Sigmoid colon (tissue), 7 donors: ENCODE data around the gene ZFAND2B. TPM values are rescaled to one million over a fixed set of nuclear protein-coding genes. Genes with fewer than 3 reads are reported as not detected.
"Not testable (repeated sequence)": the region's sequence is repeated elsewhere in the genome, so short reads cannot be mapped to it uniquely, and the experiment has no call there.

Experiments
- DNase-seq: peaks from one replicate; pipeline ENCODE4 v3.0.0-alpha.2; 2019
- H3K27ac ChIP-seq, 4 donors: fragments of 200-600 bp; sonication (generic); one replicate each; pipeline ENCODE4 v1.5.1; 2016 to 2019; ENCODE audit warnings: mild to moderate bottlenecking in 1 of 4
- H3K27me3 ChIP-seq, 3 donors: fragments of 200-600 bp; sonication (generic); one replicate each; pipeline ENCODE4 v1.5.1; 2019; ENCODE audit warnings: mild to moderate bottlenecking in 1 of 3
- H3K36me3 ChIP-seq, 4 donors: fragments of 200-600 bp; sonication (generic); one replicate each; pipeline ENCODE4 v1.5.1; 2016 to 2019
- H3K4me1 ChIP-seq, 4 donors: fragments of 200-600 bp; sonication (generic); one replicate each; pipeline ENCODE4 v1.5.1; 2017 to 2019
- H3K4me3 ChIP-seq, 4 donors: fragments of 200-600 bp; sonication (generic); one replicate each; pipeline ENCODE4 v1.5.1; 2017 to 2019; ENCODE audit warnings: mild to moderate bottlenecking in 2 of 4, moderate library complexity in 1 of 4
- H3K9me3 ChIP-seq, 4 donors: fragments of 200-600 bp in 3 of 4; sonication (generic) in 3 of 4; one replicate each; pipeline versions ENCODE4 v1.5.1 to v1.6.1; 2013 to 2019
- EP300 ChIP-seq, 4 donors: sonication (generic); formaldehyde crosslinking; IDR thresholded peaks; one replicate each; pipeline ENCODE4 v1.6.1; 2017; ENCODE audit warnings: antibody characterized with exemption in 4 of 4
- POLR2A ChIP-seq, 2 donors: fragments of 450-650 bp; IDR thresholded peaks; one replicate each; pipeline ENCODE4 v1.6.1; 2016; ENCODE audit warnings: antibody characterized with exemption in 2 of 2, mild to moderate bottlenecking in 2 of 2, moderate library complexity in 2 of 2
- POLR2AphosphoS5 ChIP-seq, 4 donors: sonication (generic); formaldehyde crosslinking; IDR thresholded peaks; one replicate each; pipeline ENCODE4 v1.6.1; 2017; ENCODE audit warnings: antibody characterized with exemption in 4 of 4
- WGBS, 2 donors: extraction: QIAGEN DNeasy Blood & Tissue Kit; methylation state at CpG; one replicate each; pipeline ENCODE4 v1.1.7; 2013; 5-methylcytosine and 5-hydroxymethylcytosine counted together
- intact Hi-C: fragments of 100-400 bp; cut with DNase I; formaldehyde crosslinking; loops from one replicate; pipeline ENCODE4 v1.15.1; 2023
- polyA plus RNA-seq, 3 donors: library from polyadenylated mRNA; stranded (reverse); fragments of 200-250 nt; gene quantifications; one replicate each; pipeline ENCODE4 v1.2.3, GENCODE V29; 2013
- total RNA-seq, 4 donors: library from RNA; depleted of rRNA; stranded (reverse); fragments of >200 nt; gene quantifications; one replicate each; pipeline ENCODE4 v1.1.0, GENCODE V29; 2016
- TF ChIP-seq, protein P1 (sequence below), 4 experiments: fragments of 450-650 bp in 3 of 4; fragments of 200-600 bp in 1 of 4; IDR thresholded peaks; one replicate each; pipeline ENCODE4 v1.5.1; 2016 to 2019; ENCODE audit warnings: antibody characterized with exemption in 4 of 4, mild to moderate bottlenecking in 3 of 4, moderate library complexity in 2 of 4
- donor health status: healthy with polysubstance abuse.
- donor health status: Bipolar disorder and iron deficiency.
- donor health status: healthy.

The ZFAND2B gene
- total and polyA plus RNA-seq, 7 donors: 26.9 to 103 (median 52.4) TPM

DNA sequence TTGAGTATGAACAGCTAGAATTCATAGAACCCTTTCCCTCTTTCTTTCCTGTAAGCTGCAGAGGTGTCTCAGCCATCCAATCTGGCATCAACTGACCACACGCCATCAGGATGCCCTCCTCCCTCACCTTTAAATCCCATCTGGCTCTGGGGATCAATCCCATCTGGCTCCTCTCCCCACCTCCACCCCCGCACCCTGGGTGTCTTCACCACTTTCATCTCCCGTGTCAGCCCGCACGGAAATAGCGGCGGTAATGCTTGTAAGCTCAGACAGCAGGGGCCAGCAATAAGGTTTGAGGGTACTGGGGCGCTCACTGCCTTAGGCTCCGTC is 46.0 kb downstream of the ZFAND2B start:
- WGBS, 2 donors: 2 to 8% methylated on average over 9 of the region's 9 CpGs
- H3K36me3 ChIP-seq: peaks cover 0 to 30% (median 7%) of the 10 kb centered on the region in 4 donors

DNA sequence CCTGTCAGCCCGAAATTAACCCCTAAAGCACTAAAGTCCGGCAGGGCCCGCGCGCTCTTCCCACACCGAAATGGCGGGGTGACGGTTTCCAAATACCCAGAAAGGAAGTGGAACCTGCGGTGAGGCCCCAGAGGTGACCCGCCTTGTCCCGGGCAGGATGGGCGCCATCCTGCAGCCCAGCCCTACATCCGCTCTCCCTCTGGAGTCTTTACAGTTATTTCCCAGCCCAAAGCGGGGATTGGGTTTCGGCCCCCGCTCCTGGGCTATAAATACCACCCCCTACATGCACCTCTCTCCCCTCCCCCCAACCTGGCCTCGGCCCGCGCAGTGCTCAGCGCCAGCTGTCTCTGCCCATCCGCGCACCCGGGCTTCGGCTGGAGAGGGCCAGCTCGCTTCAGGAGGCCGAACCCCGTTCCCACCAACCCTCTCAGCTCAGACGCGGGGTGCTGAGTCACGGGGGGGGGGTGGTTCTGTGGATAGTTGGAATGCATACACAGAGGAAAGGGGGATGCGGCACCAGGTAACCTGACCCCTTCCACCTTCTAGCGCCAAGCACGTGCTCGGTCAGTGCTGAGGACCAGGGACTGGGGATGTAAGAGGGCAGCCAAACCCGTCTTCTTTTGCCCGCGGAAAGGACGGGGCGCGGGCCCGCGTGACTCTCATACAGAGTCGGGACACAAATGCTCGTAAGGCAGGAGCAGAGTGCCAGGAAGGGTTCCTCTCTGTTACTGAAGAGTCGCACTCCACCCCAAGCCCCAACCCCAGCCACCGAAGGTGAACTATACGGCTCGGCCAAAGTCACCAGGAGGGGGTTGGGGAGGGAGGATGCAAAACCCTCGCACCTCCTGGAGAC is 46.5 kb downstream of the ZFAND2B start, which contains the start of gene TUBA4B:
Gene TUBA4B (plus strand): TSS at position 344 of the 853 bp plus-strand sequence. CDS start 165 bp downstream, at position 509.
- peak; percentile 78 for DNase-seq
- intact Hi-C loops: loop anchor here (2.0 to 5.0 kb wide), 3 partner anchors 26 to 76 kb away; partner anchors contain the start of genes ABCB6, CNPPD1 and DNAJB2
- peaks cover 0 to 24% (median 4%) of the 10 kb centered on the region in 4 donors for H3K36me3 ChIP-seq
- no peak for TF ChIP-seq EP300 (IDR thresholded peaks at IDR 0.05)
- TF ChIP-seq POLR2AphosphoS5 (IDR thresholded peaks at IDR 0.05): peak in 1 of 4 donors; percentile 4
- no peaks in the 10 kb centered on the region for H3K27me3 ChIP-seq
- peak within 1 kb of the TSS; percentile 56 to 74 (median 60) for H3K4me3 ChIP-seq
- 1% methylated on average over 49 of the region's 49 CpGs for WGBS, 2 donors
- H3K4me1 ChIP-seq: peaks cover 0 to 60% (median 52%) of the 10 kb centered on the region in 4 donors
- no peaks in the 10 kb centered on the region for H3K9me3 ChIP-seq
- peak within 1 kb of the TSS; percentile 79 to 87 (median 84) for H3K27ac ChIP-seq

More for the DNA sequence above, 46.0 kb downstream of the ZFAND2B start:
- Histone ChIP-seq H3K4me1 (peaks cover 0 to 60% (median 52%) of the 10 kb centered on the region in 4 donors), H3K27me3 (no peaks in the 10 kb centered on the region), H3K9me3 (no peaks in the 10 kb centered on the region), H3K4me3 (peak overlapping the region; percentile 56 to 74 (median 60)), H3K27ac (peak overlapping the region; percentile 79 to 87 (median 84))
- TF ChIP-seq EP300 (IDR thresholded peaks at IDR 0.05) (no peak), POLR2A (IDR thresholded peaks at IDR 0.05) (no peak), POLR2AphosphoS5 (IDR thresholded peaks at IDR 0.05) (no peak)
- TF ChIP-seq, protein P1, sequence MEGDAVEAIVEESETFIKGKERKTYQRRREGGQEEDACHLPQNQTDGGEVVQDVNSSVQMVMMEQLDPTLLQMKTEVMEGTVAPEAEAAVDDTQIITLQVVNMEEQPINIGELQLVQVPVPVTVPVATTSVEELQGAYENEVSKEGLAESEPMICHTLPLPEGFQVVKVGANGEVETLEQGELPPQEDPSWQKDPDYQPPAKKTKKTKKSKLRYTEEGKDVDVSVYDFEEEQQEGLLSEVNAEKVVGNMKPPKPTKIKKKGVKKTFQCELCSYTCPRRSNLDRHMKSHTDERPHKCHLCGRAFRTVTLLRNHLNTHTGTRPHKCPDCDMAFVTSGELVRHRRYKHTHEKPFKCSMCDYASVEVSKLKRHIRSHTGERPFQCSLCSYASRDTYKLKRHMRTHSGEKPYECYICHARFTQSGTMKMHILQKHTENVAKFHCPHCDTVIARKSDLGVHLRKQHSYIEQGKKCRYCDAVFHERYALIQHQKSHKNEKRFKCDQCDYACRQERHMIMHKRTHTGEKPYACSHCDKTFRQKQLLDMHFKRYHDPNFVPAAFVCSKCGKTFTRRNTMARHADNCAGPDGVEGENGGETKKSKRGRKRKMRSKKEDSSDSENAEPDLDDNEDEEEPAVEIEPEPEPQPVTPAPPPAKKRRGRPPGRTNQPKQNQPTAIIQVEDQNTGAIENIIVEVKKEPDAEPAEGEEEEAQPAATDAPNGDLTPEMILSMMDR (IDR thresholded peaks at IDR 0.05): no peak
- no peak for DNase-seq
- intact Hi-C loops: loop anchor here (2.0 to 5.0 kb wide), 3 partner anchors 26 to 76 kb away; partner anchors contain the start of genes ABCB6, CNPPD1 and DNAJB2

DNA sequence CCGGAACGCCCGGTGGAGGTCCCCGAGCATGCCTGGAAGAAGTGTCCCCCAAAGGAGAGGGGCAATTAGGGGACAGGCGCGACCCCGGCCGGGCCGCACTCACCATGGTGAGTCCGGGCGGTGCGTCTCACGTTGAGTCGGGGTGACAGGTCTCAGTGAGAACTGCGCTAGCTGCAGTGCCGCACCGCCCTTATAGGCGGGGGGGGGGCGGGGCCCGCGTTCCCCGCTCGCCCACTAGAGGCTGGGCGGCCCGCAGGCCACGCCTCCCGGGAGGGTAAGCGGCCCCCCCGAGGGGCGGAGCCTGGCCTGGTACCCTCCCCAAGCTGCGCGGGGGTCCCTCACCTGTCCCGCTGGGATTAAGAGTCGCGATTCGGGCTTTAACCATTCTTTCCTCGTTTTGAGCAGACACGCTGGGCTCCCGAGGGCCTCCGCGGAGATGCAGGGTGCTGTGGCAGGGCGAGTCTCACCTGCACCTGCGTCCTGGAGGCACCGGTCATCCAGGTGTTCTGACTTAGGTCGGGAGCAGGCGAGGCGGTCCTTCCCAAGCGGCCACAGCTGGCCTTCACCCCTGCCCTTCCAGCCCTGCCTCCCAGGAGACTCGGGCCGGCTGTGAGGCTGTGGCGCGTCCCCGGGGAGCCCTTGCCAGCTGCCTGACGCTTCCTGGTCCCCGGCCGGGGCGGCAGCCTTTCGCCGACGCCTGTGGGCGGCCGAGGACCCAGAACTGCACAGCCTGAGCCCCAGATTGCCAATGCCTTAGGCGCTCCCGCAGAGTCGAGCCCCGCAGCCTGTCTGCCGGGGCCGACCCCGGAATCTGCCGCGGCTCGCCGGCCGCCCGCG is 47.4 kb downstream of the ZFAND2B start, which contains the start of gene TUBA4A:
Gene TUBA4A (minus strand): TSS at position 166 of the 837 bp plus-strand sequence. CDS start 60 bp downstream, at position 106.
- DNase-seq: peak; percentile 94
- TF ChIP-seq, protein P1 (IDR thresholded peaks at IDR 0.05): peak in 1 of 4 experiments; percentile 28
- TF ChIP-seq EP300 (IDR thresholded peaks at IDR 0.05): no peak
- peak; percentile 87 to 96 for TF ChIP-seq POLR2A (IDR thresholded peaks at IDR 0.05)
- TF ChIP-seq POLR2AphosphoS5 (IDR thresholded peaks at IDR 0.05): peak; percentile 96 to 99 (median 98)
- WGBS, 2 donors: 0% methylated on average over 76 of the region's 76 CpGs

DNA sequence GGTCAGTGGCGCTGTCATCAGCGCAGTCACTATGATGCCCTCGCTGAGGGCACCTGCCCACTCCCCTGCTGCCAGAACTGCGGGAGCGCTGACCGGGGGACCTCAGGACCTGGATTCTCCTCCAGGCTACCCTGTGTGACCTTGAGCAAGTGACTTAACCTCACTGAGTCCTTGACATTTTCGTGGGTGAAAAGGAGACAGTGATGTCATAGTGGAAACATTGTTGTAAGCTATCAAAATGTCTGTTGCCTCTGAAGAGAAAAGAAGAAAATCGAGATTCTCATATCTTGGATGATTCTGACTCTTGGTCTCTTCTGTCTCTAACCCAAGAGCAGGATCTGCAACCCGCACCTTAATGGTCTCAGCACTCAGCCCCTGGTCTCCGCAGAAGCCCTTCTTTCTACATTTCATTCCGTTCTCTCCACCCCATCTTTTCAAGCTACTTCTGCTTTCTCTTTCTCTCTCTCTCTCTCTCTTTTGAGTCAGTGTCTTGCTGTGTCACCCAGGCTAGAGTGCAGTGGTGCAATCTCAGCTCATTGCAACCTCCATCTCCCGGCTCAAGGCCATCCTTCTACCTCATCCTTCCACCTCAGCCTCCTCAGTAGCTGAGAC is 48.1 kb downstream of the ZFAND2B start:
- no peak for TF ChIP-seq POLR2AphosphoS5 (IDR thresholded peaks at IDR 0.05)
- no peak for TF ChIP-seq EP300 (IDR thresholded peaks at IDR 0.05)
- TF ChIP-seq, protein P1 (IDR thresholded peaks at IDR 0.05): no peak
- TF ChIP-seq POLR2A (IDR thresholded peaks at IDR 0.05): no peak
- Histone ChIP-seq H3K27ac (peak overlapping the region; percentile 79 to 87 (median 84)), H3K9me3 (no peaks in the 10 kb centered on the region), H3K4me3 (peak overlapping the region; percentile 56 to 74 (median 60)), H3K4me1 (peaks cover 0 to 45% (median 37%) of the 10 kb centered on the region in 4 donors), H3K36me3 (peaks cover 0 to 16% (median 0%) of the 10 kb centered on the region in 4 donors), H3K27me3 (no peaks in the 10 kb centered on the region)
- intact Hi-C loops: loop anchor here (2.0 to 5.0 kb wide), 2 partner anchors 37 to 40 kb away; partner anchors contain the start of gene ABCB6
- DNase-seq: no peak
- 13 to 25% methylated on average over 12 of the region's 12 CpGs for WGBS, 2 donors

More for the DNA sequence above, 47.4 kb downstream of the ZFAND2B start, which contains the start of gene TUBA4A:
- intact Hi-C loops: loop anchor here (2.0 to 5.0 kb wide), 4 partner anchors 25 to 77 kb away; partner anchors contain the start of genes ABCB6, CNPPD1 and DNAJB2
- H3K9me3 ChIP-seq: no peaks in the 10 kb centered on the region
- H3K27me3 ChIP-seq: no peaks in the 10 kb centered on the region
- peak within 1 kb of the TSS; percentile 79 to 87 (median 84) for H3K27ac ChIP-seq
- H3K36me3 ChIP-seq: peaks cover 0 to 16% (median 0%) of the 10 kb centered on the region in 4 donors
- H3K4me1 ChIP-seq: peaks cover 0 to 52% (median 45%) of the 10 kb centered on the region in 4 donors
- H3K4me3 ChIP-seq: peak within 1 kb of the TSS; percentile 56 to 74 (median 60)

DNA sequence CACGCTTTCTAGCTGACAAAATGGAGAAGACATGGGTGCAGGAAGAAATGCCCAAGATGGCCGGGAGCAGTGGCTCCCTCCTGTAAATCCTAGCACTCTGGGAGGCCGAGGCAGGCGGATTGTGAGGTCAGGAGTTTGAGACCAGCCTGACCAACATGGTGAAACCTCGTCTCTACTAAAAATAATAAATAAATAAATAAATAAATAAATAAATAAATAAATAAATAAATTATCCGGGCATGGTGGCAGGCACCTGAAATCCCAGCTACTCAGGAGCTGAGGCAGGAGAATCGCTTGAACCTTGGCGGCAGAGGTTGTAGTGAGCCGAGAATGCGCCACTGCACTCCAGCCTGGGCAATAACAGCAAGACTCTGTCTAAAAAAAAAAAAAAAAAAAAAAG is 52.4 kb downstream of the ZFAND2B start:
- DNase-seq: not testable (repeated sequence)
- WGBS, 2 donors: 83 to 93% methylated on average over 10 of the region's 10 CpGs

More for the DNA sequence above, 52.4 kb downstream of the ZFAND2B start:
- H3K27ac ChIP-seq, H3K36me3 ChIP-seq, H3K27me3 ChIP-seq, intact Hi-C loops, H3K4me3 ChIP-seq, H3K9me3 ChIP-seq: not testable (repeated sequence)
- H3K4me1 ChIP-seq: peaks cover 0 to 10% (median 7%) of the 10 kb centered on the region in 4 donors
